ENCODE results near the gene RASGRP2.

RASGRP2 gene

DNA sequence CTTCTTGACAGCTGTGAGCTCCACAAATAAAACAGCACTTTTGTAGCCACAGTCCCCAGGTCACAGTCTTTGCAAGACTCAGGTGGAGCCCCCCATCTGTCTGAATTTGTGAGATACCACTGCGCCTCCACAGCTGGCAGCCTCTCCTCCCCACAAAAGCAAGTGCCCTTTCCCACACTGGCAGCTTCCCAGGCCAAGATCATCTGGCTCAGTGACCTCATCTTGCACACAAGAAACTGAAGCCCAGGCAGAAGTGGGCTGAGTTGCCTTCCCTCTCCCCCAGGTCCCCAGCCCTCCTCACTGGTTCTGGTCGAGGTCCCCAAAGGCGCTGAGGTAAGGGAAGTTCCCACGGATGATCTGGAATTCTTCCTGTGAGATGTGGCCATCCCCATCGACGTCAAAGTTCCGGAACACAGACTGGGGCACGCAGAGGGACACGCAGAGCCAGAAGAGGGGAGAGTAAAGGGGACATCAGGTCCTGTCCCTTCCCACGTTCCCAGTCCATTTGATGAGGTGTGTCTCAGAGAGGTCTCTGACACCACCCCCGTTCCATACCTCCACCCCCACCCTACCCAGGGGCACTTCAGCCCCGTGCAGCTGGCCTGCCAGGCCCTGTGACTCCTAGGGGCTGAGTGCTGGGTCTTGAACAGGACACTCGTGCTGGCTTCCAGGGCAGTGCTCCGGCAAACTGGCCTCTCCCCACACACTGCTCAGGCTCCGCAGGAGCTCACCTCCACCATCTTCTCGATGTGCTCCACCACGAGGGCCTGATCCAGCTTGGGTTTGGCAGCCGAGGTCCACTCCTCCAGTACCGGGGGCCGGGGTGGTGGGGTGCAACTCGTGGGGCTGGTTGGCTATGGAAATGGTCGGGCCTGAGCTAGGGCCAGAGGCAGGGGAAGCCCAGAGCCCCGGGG is 8.9 kb downstream of the RASGRP2 start:
- no peak for DNase-seq (ENCODE audit: insufficient read length, low spot score)
- FAIRE-seq: no peak
- TF ChIP-seq TAF1 (IDR thresholded peaks at IDR 0.05; ENCODE audit: low read depth, low read length): no peak
- TF ChIP-seq POLR2A (IDR thresholded peaks at IDR 0.05; ENCODE audit: low read depth, low read length): no peak
- no peak for TF ChIP-seq SPI1 (IDR thresholded peaks at IDR 0.05; ENCODE audit: low read depth, low read length)
- no peak for TF ChIP-seq POU2F2 (IDR thresholded peaks at IDR 0.05; ENCODE audit: low read depth, low read length)
- TF ChIP-seq PAX5 (IDR thresholded peaks at IDR 0.05; ENCODE audit: insufficient read depth, low read length, severe bottlenecking): no peak
- no peak for TF ChIP-seq POLR2AphosphoS5 (IDR thresholded peaks at IDR 0.05; ENCODE audit: low read depth, low read length)

DNA sequence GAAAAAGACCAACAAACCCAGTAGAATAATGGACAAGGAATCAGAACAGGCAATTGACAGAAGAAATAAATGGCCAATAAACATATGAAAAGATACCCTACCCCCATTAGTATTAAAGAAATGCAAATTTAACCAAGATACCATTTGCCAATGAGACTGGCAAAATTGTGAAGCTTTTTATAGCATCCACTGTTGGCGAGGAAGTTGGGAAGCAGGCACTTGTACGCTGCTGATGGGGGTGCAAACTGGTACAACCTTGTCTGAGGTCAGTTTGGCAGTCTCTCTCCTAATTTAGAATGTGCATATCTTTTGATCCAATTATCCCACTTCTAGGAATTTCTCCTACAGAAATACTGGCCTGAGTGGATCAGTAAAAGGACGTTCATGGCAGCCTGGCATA is 12.3 kb downstream of the RASGRP2 start:
- TF ChIP-seq TAF1 (IDR thresholded peaks at IDR 0.05; ENCODE audit: low read depth, low read length): no peak
- TF ChIP-seq POU2F2 (IDR thresholded peaks at IDR 0.05; ENCODE audit: low read depth, low read length): no peak
- no peak for TF ChIP-seq PAX5 (IDR thresholded peaks at IDR 0.05; ENCODE audit: insufficient read depth, low read length, severe bottlenecking)
- no peak for TF ChIP-seq POLR2AphosphoS5 (IDR thresholded peaks at IDR 0.05; ENCODE audit: low read depth, low read length)
- no peak for TF ChIP-seq POLR2A (IDR thresholded peaks at IDR 0.05; ENCODE audit: low read depth, low read length)
- no peak for TF ChIP-seq SPI1 (IDR thresholded peaks at IDR 0.05; ENCODE audit: low read depth, low read length)
- no peak for FAIRE-seq
- DNase-seq (ENCODE audit: insufficient read length, low spot score): no peak

DNA sequence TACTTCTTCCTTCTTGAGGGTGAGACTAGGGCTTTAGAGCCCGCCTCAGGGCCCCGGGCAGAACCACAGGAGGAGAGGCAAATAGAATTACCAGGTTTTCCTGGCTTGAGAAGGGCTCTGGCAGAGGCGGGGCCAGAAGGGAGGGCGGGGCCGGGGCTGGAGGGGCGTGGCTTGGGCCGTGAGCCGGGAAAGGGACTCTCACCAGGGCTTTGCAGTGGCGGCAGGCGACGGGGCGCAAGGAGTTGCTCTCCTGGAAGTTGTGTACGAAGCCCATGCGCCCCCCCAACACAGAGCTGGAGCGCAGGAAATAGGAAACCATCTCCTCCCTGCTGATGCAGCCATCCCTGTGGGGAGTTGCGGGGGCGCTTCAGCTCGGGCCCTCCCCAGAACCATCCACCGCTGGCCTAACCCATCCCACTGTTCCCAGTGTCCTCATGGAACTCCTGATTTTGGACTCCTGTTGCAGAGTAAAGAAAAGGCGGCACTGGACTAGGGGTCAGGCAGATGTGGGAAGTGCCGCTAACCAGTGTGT is 14.0 kb downstream of the RASGRP2 start:
- DNase-seq (ENCODE audit: insufficient read length, low spot score) (no peak), FAIRE-seq (no peak)
- TF ChIP-seq PAX5 (IDR thresholded peaks at IDR 0.05; ENCODE audit: insufficient read depth, low read length, severe bottlenecking) (no peak), SPI1 (IDR thresholded peaks at IDR 0.05; ENCODE audit: low read depth, low read length) (no peak), POU2F2 (IDR thresholded peaks at IDR 0.05; ENCODE audit: low read depth, low read length) (no peak), POLR2AphosphoS5 (IDR thresholded peaks at IDR 0.05; ENCODE audit: low read depth, low read length) (no peak), TAF1 (IDR thresholded peaks at IDR 0.05; ENCODE audit: low read depth, low read length) (no peak), POLR2A (IDR thresholded peaks at IDR 0.05; ENCODE audit: low read depth, low read length) (no peak)

DNA sequence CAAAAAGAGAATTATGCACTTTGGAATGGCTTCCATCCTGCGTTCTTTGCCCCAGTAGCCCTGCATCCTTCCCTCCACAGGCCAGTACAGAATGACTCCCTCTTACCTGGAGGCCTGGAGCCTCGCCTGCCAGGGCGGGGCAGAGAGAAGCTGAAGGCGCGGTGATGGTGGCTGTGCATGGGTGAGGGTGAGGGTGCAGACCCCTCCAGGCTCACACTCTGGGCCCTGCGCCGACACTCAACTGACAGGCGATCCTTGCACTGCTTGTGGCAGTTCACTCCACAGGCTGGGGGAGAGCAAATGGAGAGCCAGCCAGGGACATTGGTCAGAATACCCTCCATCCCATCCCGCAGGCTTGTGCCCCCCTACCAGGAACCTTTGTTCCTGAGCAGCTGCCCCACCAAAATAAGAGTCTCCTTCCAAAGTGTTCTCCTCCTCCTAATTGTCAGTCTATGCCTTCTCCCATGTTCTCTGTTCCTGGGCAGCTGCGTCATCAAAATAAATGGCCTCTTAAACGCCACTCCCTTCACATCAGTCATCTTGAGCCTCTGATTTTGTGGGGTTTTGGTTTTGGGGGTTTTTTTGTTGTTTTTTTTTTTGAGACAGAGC is 15.1 kb downstream of the RASGRP2 start:
- DNase-seq (ENCODE audit: insufficient read length, low spot score) (no peak), FAIRE-seq (no peak)

DNA sequence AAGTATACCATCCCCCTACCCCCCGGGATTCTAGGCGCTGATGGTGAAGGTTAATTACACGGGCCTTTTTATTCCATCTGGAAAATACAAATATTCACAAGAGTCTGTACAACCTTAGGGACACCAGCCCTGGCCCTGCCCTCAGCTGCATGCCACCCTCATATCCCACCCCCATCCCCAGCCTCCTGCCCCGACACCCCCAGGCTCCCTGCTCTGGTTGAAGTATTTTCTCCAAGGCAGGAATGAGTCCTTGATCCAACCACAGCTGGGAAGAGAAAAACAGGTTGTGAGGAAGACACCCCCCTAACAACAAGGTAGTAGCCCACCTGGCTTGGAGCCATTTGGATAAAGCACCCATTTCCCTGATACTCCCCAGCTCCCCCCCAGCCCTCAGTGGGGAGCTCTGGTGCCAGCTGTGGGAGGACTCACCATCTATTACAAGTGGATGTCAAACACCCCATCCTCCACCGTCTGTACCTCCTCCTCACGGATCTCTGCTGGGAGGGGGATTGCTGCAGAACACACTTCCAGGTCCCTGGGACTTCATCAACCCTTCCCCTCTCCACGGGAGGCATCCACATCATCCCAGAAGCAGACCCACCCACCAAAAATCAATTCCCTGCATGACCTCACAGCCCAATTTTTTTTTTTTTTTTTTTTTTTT is 16.9 kb downstream of the RASGRP2 start:
- DNase-seq (ENCODE audit: insufficient read length, low spot score): no peak
- no peak for FAIRE-seq
- no peak for TF ChIP-seq POU2F2 (IDR thresholded peaks at IDR 0.05; ENCODE audit: low read depth, low read length)
- TF ChIP-seq POLR2AphosphoS5 (IDR thresholded peaks at IDR 0.05; ENCODE audit: low read depth, low read length): no peak
- TF ChIP-seq PAX5 (IDR thresholded peaks at IDR 0.05; ENCODE audit: insufficient read depth, low read length, severe bottlenecking): no peak
- TF ChIP-seq SPI1 (IDR thresholded peaks at IDR 0.05; ENCODE audit: low read depth, low read length): no peak
- TF ChIP-seq POLR2A (IDR thresholded peaks at IDR 0.05; ENCODE audit: low read depth, low read length): no peak
- TF ChIP-seq TAF1 (IDR thresholded peaks at IDR 0.05; ENCODE audit: low read depth, low read length): no peak

More for the DNA sequence above, 15.1 kb downstream of the RASGRP2 start:
- TF ChIP-seq POLR2A (IDR thresholded peaks at IDR 0.05; ENCODE audit: low read depth, low read length) (no peak), POU2F2 (IDR thresholded peaks at IDR 0.05; ENCODE audit: low read depth, low read length) (no peak), POLR2AphosphoS5 (IDR thresholded peaks at IDR 0.05; ENCODE audit: low read depth, low read length) (no peak), TAF1 (IDR thresholded peaks at IDR 0.05; ENCODE audit: low read depth, low read length) (no peak), SPI1 (IDR thresholded peaks at IDR 0.05; ENCODE audit: low read depth, low read length) (no peak), PAX5 (IDR thresholded peaks at IDR 0.05; ENCODE audit: insufficient read depth, low read length, severe bottlenecking) (no peak)

DNA sequence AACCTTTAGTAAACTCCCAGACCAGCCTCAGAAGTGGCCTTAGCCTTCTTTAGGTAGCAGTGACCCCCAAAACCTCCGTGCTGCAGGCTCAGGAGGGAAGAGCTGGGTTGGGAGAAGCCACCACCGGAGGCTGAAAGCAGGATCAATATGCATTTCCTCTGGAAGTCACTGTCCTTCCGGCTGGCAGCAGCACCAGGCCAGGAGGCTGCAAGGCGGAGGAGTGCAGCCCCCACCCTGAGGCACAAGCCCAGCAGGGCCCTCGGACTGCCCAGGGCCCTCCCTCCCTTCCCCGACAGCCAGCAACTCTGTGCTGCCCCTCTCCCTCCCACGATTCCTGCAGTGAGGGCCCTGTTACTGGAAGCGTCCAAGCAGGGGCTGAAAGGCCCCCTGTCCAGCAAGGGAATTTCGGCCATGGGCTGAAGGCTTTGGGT is 17.7 kb downstream of the RASGRP2 start:
- FAIRE-seq (no peak), DNase-seq (ENCODE audit: insufficient read length, low spot score) (no peak)
- TF ChIP-seq PAX5 (IDR thresholded peaks at IDR 0.05; ENCODE audit: insufficient read depth, low read length, severe bottlenecking) (no peak), TAF1 (IDR thresholded peaks at IDR 0.05; ENCODE audit: low read depth, low read length) (no peak), POLR2AphosphoS5 (IDR thresholded peaks at IDR 0.05; ENCODE audit: low read depth, low read length) (no peak), POU2F2 (IDR thresholded peaks at IDR 0.05; ENCODE audit: low read depth, low read length) (no peak), POLR2A (IDR thresholded peaks at IDR 0.05; ENCODE audit: low read depth, low read length) (no peak), SPI1 (IDR thresholded peaks at IDR 0.05; ENCODE audit: low read depth, low read length) (no peak)

DNA sequence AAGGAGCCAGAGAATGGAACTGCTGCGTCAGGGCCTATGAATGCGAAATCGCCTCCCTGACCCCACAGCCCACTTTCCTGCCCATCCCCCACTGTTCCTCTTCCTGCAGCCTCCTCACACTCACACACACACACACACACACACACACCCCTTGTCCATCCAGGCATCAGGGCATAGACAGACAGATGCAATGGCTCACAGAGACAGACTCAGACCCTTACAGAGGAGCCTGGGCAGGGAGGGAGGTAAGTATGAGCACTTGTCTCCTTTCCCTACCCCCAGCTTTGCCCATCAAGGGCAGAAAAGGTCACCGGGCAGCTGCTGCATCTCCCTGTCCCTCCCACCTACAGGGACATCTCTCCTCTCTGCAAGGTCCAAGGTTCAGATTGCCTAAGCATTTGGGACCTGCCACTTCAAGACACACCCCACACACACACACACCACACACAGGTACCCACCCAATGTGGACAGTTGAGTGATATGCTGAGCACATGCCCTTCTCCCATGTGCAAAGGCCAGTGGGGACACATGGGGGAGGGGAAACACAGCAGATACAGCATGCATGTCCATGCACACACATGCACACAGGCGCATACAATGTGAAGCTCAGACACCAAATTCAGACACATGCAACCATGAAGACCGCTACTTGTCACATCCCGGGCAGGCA is 18.9 kb downstream of the RASGRP2 start:
- no peak for DNase-seq (ENCODE audit: insufficient read length, low spot score)
- no peak for TF ChIP-seq SPI1 (IDR thresholded peaks at IDR 0.05; ENCODE audit: low read depth, low read length)
- TF ChIP-seq POLR2AphosphoS5 (IDR thresholded peaks at IDR 0.05; ENCODE audit: low read depth, low read length): no peak
- no peak for TF ChIP-seq POU2F2 (IDR thresholded peaks at IDR 0.05; ENCODE audit: low read depth, low read length)
- TF ChIP-seq TAF1 (IDR thresholded peaks at IDR 0.05; ENCODE audit: low read depth, low read length): no peak
- no peak for TF ChIP-seq POLR2A (IDR thresholded peaks at IDR 0.05; ENCODE audit: low read depth, low read length)
- TF ChIP-seq PAX5 (IDR thresholded peaks at IDR 0.05; ENCODE audit: insufficient read depth, low read length, severe bottlenecking): no peak
- no peak for FAIRE-seq
